HepG2 (cell line): ENCODE measurements around the gene SLC25A22. TPM values are rescaled to one million over a fixed set of nuclear protein-coding genes. Genes with fewer than 3 reads are reported as not detected.

ENCODE experiments used
- EHMT2 ChIP-seq: fragments of 200-600 bp; sonication (generic); IDR thresholded peaks from 2 replicates; pipeline ENCODE4 v1.7.0; 2017; ENCODE audit warnings: antibody characterized with exemption, low read depth, low read length, borderline replicate concordance
- GZF1 ChIP-seq: sonication (generic); formaldehyde crosslinking; IDR thresholded peaks from 2 replicates; pipeline ENCODE4 v1.5.1; 2020; ENCODE audit warnings: mild to moderate bottlenecking, missing genetic modification reagents
- KDM2A ChIP-seq: sonication (generic); formaldehyde crosslinking; IDR thresholded peaks from 2 replicates; pipeline ENCODE4 v1.4.0; 2020; ENCODE audit warnings: low read depth, missing genetic modification reagents, borderline replicate concordance
- LCORL ChIP-seq, 2 experiments: fragments of 450-650 bp in 1 of 2; sonication (generic) in 1 of 2; formaldehyde crosslinking in 1 of 2; IDR thresholded peaks; 2 replicates each; pipeline versions ENCODE4 v1.5.0 to v1.6.1; 2017 to 2020; ENCODE audit warnings: antibody characterized with exemption in 1 of 2, missing genetic modification reagents in 1 of 2
- SCMH1 ChIP-seq: sonication (generic); formaldehyde crosslinking; IDR thresholded peaks from 2 replicates; pipeline ENCODE4 v1.9.0; 2021; ENCODE audit warnings: missing genetic modification reagents, mild to moderate bottlenecking, borderline replicate concordance
- SSRP1 ChIP-seq: IDR thresholded peaks from 2 replicates; pipeline ENCODE4 v1.6.1; 2016; ENCODE audit warnings: control low read depth
- YY1 ChIP-seq: IDR thresholded peaks from 2 replicates; pipeline ENCODE4 v1.6.1; 2011; ENCODE audit warnings: low read length, low read depth, moderate library complexity, mild to moderate bottlenecking; ENCODE audit not compliant: insufficient read depth, insufficient replicate concordance
- ZNF234 ChIP-seq: sonication (generic); formaldehyde crosslinking; conservative IDR thresholded peaks from 2 replicates; pipeline ENCODE4 v1.5.1; 2020; ENCODE audit warnings: mild to moderate bottlenecking, missing genetic modification reagents
- ZNF333 ChIP-seq: sonication (generic); formaldehyde crosslinking; IDR thresholded peaks from 2 replicates; pipeline ENCODE4 v1.4.0; 2020; ENCODE audit warnings: mild to moderate bottlenecking, missing genetic modification reagents, borderline replicate concordance
- ZNF441 ChIP-seq: sonication (generic); formaldehyde crosslinking; IDR thresholded peaks from 2 replicates; pipeline ENCODE4 v1.7.0; 2021; ENCODE audit warnings: missing genetic modification reagents, borderline replicate concordance
- ZNF607 ChIP-seq: sonication (generic); formaldehyde crosslinking; IDR thresholded peaks from 2 replicates; pipeline ENCODE4 v1.5.1; 2020; ENCODE audit warnings: missing genetic modification reagents, mild to moderate bottlenecking, borderline replicate concordance
- polyA plus RNA-seq, 8 experiments: library from polyadenylated mRNA; depleted of rRNA in 3 of 8; stranded (reverse) in 7 of 8; unstranded in 1 of 8; fragments of >200 nt; fragmentation: Illumina TruSeq in 4 of 8; extraction: Trizol in 4 of 8; gene quantifications; 2 replicates each; pipeline versions ENCODE4 v1.2.1 to v1.2.3, GENCODE V29; 2011 to 2016; ENCODE audit warnings: low read depth in 4 of 8, missing spikeins in 1 of 8, mixed read lengths in 1 of 8; ENCODE audit not compliant: insufficient read depth in 1 of 8
- total RNA-seq, 5 experiments: library from RNA; depleted of rRNA; stranded (reverse); fragments of >200 nt; fragmentation: Illumina TruSeq; extraction: Trizol; gene quantifications; 2 replicates each; pipeline ENCODE4 v1.2.3, GENCODE V29; 2016; ENCODE audit warnings: low read depth in 1 of 5
- TF ChIP-seq, protein P1 (sequence below): sonication (generic); formaldehyde crosslinking; IDR thresholded peaks from 2 replicates; pipeline ENCODE4 v1.5.0; 2020; ENCODE audit warnings: mild to moderate bottlenecking, missing genetic modification reagents
- TF ChIP-seq, protein P2 (sequence below): sonication (generic); formaldehyde crosslinking; IDR thresholded peaks from 2 replicates; pipeline ENCODE4 v1.4.0; 2020; ENCODE audit warnings: missing genetic modification reagents, borderline replicate concordance
- TF ChIP-seq, protein P3 (sequence below): sonication (generic); formaldehyde crosslinking; conservative IDR thresholded peaks from 2 replicates; pipeline ENCODE4 v1.4.0; 2020; ENCODE audit warnings: mild to moderate bottlenecking, missing genetic modification reagents, moderate library complexity
- TF ChIP-seq, protein P4 (sequence below): sonication (generic); formaldehyde crosslinking; conservative IDR thresholded peaks from 2 replicates; pipeline ENCODE4 v1.4.0; 2020; ENCODE audit warnings: missing genetic modification reagents

Gene SLC25A22
- total and polyA plus RNA-seq, 2 of the 13 experiments (the other 11 are each of a cell fraction or from before 2014, with no cell fraction given): 12.4 to 19.2 TPM

DNA sequence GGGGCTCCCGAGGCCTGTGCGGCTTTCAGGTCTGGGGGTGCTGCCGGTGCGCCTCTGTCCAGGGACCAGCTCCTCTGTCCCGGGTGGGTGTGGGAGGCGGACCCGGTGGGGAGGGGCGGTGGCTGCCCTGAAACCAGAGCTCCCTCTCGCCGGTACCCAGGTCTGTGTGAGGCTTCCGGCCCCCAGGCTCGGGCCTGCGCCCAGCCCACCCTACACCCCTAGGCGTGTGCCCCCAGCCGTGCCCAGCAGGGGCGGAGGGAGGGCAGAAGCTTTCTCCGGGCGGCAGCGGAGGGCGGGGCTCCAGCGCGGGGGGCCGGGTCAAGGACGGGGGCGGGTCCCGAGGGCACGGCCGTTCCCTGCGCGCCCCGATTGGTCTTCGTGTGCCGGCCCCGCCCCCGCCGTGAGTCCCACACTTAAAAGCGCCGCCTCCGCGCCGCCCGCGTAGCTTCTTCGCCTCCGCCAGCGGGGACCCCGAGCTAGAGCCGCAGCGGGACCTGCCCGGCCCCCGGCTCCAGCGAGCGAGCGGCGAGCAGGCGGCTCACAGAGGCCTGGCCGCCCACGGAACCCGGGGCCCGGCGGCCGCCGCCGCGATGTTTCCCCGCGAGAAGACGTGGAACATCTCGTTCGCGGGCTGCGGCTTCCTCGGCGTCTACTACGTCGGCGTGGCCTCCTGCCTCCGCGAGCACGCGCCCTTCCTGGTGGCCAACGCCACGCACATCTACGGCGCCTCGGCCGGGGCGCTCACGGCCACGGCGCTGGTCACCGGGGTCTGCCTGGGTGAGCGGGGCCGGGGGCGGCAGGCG lies 21.2 kb upstream of the SLC25A22 start (continued):
- TF ChIP-seq, protein P1, sequence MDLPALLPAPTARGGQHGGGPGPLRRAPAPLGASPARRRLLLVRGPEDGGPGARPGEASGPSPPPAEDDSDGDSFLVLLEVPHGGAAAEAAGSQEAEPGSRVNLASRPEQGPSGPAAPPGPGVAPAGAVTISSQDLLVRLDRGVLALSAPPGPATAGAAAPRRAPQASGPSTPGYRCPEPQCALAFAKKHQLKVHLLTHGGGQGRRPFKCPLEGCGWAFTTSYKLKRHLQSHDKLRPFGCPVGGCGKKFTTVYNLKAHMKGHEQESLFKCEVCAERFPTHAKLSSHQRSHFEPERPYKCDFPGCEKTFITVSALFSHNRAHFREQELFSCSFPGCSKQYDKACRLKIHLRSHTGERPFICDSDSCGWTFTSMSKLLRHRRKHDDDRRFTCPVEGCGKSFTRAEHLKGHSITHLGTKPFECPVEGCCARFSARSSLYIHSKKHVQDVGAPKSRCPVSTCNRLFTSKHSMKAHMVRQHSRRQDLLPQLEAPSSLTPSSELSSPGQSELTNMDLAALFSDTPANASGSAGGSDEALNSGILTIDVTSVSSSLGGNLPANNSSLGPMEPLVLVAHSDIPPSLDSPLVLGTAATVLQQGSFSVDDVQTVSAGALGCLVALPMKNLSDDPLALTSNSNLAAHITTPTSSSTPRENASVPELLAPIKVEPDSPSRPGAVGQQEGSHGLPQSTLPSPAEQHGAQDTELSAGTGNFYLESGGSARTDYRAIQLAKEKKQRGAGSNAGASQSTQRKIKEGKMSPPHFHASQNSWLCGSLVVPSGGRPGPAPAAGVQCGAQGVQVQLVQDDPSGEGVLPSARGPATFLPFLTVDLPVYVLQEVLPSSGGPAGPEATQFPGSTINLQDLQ (CRISPR knock-in tag): 0 out of 2 replicates have a peak, but pooled peaks have one; percentile 34
- TF ChIP-seq LCORL (IDR thresholded peaks at IDR 0.05): no peak
- TF ChIP-seq LCORL (CRISPR knock-in tag; IDR thresholded peaks at IDR 0.05): peak; percentile 7; the same call in 1 of the 2 replicates
- TF ChIP-seq ZNF607 (CRISPR knock-in tag): no peak; the same call in none of the 2 replicates
- TF ChIP-seq ZNF333 (CRISPR knock-in tag): no peak
- TF ChIP-seq GZF1 (CRISPR knock-in tag): no peak
- no peak for TF ChIP-seq ZNF234 (CRISPR knock-in tag)
- no peak for TF ChIP-seq SSRP1 (CRISPR knock-in tag)
- no peak for TF ChIP-seq EHMT2
- TF ChIP-seq, protein P2, sequence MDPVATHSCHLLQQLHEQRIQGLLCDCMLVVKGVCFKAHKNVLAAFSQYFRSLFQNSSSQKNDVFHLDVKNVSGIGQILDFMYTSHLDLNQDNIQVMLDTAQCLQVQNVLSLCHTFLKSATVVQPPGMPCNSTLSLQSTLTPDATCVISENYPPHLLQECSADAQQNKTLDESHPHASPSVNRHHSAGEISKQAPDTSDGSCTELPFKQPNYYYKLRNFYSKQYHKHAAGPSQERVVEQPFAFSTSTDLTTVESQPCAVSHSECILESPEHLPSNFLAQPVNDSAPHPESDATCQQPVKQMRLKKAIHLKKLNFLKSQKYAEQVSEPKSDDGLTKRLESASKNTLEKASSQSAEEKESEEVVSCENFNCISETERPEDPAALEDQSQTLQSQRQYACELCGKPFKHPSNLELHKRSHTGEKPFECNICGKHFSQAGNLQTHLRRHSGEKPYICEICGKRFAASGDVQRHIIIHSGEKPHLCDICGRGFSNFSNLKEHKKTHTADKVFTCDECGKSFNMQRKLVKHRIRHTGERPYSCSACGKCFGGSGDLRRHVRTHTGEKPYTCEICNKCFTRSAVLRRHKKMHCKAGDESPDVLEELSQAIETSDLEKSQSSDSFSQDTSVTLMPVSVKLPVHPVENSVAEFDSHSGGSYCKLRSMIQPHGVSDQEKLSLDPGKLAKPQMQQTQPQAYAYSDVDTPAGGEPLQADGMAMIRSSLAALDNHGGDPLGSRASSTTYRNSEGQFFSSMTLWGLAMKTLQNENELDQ: no peak
- TF ChIP-seq YY1: peak; percentile 48
- TF ChIP-seq, protein P3, sequence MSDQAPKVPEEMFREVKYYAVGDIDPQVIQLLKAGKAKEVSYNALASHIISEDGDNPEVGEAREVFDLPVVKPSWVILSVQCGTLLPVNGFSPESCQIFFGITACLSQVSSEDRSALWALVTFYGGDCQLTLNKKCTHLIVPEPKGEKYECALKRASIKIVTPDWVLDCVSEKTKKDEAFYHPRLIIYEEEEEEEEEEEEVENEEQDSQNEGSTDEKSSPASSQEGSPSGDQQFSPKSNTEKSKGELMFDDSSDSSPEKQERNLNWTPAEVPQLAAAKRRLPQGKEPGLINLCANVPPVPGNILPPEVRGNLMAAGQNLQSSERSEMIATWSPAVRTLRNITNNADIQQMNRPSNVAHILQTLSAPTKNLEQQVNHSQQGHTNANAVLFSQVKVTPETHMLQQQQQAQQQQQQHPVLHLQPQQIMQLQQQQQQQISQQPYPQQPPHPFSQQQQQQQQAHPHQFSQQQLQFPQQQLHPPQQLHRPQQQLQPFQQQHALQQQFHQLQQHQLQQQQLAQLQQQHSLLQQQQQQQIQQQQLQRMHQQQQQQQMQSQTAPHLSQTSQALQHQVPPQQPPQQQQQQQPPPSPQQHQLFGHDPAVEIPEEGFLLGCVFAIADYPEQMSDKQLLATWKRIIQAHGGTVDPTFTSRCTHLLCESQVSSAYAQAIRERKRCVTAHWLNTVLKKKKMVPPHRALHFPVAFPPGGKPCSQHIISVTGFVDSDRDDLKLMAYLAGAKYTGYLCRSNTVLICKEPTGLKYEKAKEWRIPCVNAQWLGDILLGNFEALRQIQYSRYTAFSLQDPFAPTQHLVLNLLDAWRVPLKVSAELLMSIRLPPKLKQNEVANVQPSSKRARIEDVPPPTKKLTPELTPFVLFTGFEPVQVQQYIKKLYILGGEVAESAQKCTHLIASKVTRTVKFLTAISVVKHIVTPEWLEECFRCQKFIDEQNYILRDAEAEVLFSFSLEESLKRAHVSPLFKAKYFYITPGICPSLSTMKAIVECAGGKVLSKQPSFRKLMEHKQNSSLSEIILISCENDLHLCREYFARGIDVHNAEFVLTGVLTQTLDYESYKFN: no peak; the same call in 1 of the 2 replicates
- peak; percentile 43; the same call in 1 of the 2 replicates for TF ChIP-seq ZNF441
- TF ChIP-seq, protein P4, sequence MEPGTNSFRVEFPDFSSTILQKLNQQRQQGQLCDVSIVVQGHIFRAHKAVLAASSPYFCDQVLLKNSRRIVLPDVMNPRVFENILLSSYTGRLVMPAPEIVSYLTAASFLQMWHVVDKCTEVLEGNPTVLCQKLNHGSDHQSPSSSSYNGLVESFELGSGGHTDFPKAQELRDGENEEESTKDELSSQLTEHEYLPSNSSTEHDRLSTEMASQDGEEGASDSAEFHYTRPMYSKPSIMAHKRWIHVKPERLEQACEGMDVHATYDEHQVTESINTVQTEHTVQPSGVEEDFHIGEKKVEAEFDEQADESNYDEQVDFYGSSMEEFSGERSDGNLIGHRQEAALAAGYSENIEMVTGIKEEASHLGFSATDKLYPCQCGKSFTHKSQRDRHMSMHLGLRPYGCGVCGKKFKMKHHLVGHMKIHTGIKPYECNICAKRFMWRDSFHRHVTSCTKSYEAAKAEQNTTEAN (CRISPR knock-in tag): no peak
- no peak for TF ChIP-seq SCMH1
- TF ChIP-seq KDM2A (CRISPR knock-in tag): peak; percentile 76
